Nephron progenitor cell (in vitro differentiated cells): ENCODE results near the gene FARP2.

Source experiments
- DNase-seq: peaks from one replicate; pipeline ENCODE4 v3.0.0; 2021
- H3K27ac Mint-ChIP-seq: 2 replicates; pipeline ENCODE4 v1.8.0; 2021; ENCODE audit warnings: mild to moderate bottlenecking, moderate library complexity, mixed read lengths
- H3K27me3 Mint-ChIP-seq: 2 replicates; pipeline ENCODE4 v1.8.0; 2021; ENCODE audit warnings: mild to moderate bottlenecking, low read depth, mixed read lengths; ENCODE audit not compliant: poor library complexity
- H3K36me3 Mint-ChIP-seq: 2 replicates; pipeline ENCODE4 v1.8.0; 2021; ENCODE audit warnings: low read depth, mixed read lengths
- H3K4me1 Mint-ChIP-seq: 2 replicates; pipeline ENCODE4 v1.8.0; 2021; ENCODE audit warnings: mixed read lengths
- H3K4me3 Mint-ChIP-seq: 2 replicates; pipeline ENCODE4 v1.8.0; 2021; ENCODE audit warnings: mild to moderate bottlenecking, moderate library complexity, mixed read lengths
- H3K9me3 Mint-ChIP-seq: 2 replicates; pipeline ENCODE4 v1.8.0; 2021; ENCODE audit warnings: mild to moderate bottlenecking, moderate library complexity, mixed read lengths
- TF ChIP-seq, protein P1 (sequence below): fragments of 200-600 bp; sonication (generic); IDR thresholded peaks from 2 replicates; pipeline ENCODE4 v1.5.0; 2021; ENCODE audit warnings: antibody characterized with exemption

Gene FARP2

GRCh38 chr2:241506793-241507429 lies 150.8 kb downstream of the FARP2 start:
- Mint-ChIP-seq H3K4me1 (peaks cover 43% of the 10 kb centered on the region), H3K9me3 (no peaks in the 10 kb centered on the region), H3K27ac (peak overlapping the region; percentile 64), H3K27me3 (peaks cover 5% of the 10 kb centered on the region), H3K36me3 (peaks cover 10% of the 10 kb centered on the region), H3K4me3 (peak overlapping the region; percentile 86)
- no peak for DNase-seq
- TF ChIP-seq, protein P1, sequence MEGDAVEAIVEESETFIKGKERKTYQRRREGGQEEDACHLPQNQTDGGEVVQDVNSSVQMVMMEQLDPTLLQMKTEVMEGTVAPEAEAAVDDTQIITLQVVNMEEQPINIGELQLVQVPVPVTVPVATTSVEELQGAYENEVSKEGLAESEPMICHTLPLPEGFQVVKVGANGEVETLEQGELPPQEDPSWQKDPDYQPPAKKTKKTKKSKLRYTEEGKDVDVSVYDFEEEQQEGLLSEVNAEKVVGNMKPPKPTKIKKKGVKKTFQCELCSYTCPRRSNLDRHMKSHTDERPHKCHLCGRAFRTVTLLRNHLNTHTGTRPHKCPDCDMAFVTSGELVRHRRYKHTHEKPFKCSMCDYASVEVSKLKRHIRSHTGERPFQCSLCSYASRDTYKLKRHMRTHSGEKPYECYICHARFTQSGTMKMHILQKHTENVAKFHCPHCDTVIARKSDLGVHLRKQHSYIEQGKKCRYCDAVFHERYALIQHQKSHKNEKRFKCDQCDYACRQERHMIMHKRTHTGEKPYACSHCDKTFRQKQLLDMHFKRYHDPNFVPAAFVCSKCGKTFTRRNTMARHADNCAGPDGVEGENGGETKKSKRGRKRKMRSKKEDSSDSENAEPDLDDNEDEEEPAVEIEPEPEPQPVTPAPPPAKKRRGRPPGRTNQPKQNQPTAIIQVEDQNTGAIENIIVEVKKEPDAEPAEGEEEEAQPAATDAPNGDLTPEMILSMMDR = no peak

- H3K27ac Mint-ChIP-seq = peak overlapping the region; percentile 64
- H3K36me3 Mint-ChIP-seq = peaks cover 7% of the 10 kb centered on the region
- TF ChIP-seq, protein P1 = peak; percentile 16
Observed at GRCh38 chr2:241507430-241508239, 151.6 kb downstream of the FARP2 start.

GRCh38 chr2:241508240-241509154 lies 152.4 kb downstream of the FARP2 start, which contains the start of gene STK25:
STK25 (minus strand) TSS chr2:241508584; CDS start chr2:241508035, 549 bp downstream.
- TF ChIP-seq, protein P1 = no peak
- peaks cover 35% of the 10 kb centered on the region for H3K4me1 Mint-ChIP-seq
- peak within 1 kb of the TSS; percentile 86 for H3K4me3 Mint-ChIP-seq
- H3K27ac Mint-ChIP-seq = no peak within 1 kb of the TSS
- H3K36me3 Mint-ChIP-seq = peaks cover 5% of the 10 kb centered on the region
- peak; percentile 98 for DNase-seq
- no peaks in the 10 kb centered on the region for H3K9me3 Mint-ChIP-seq
- peaks cover 12% of the 10 kb centered on the region for H3K27me3 Mint-ChIP-seq

More at GRCh38 chr2:241507430-241508239, 151.6 kb downstream of the FARP2 start:
- H3K4me3 Mint-ChIP-seq = peak overlapping the region; percentile 86
- H3K27me3 Mint-ChIP-seq = peaks cover 11% of the 10 kb centered on the region
- peak; percentile 75 for DNase-seq
- H3K9me3 Mint-ChIP-seq = no peaks in the 10 kb centered on the region
- H3K4me1 Mint-ChIP-seq = peaks cover 38% of the 10 kb centered on the region

- Mint-ChIP-seq H3K4me3 (peak overlapping the region; percentile 83), H3K27ac (no peak overlapping the region), H3K27me3 (peaks cover 12% of the 10 kb centered on the region), H3K9me3 (no peaks in the 10 kb centered on the region), H3K36me3 (peaks cover 5% of the 10 kb centered on the region), H3K4me1 (peaks cover 35% of the 10 kb centered on the region)
- TF ChIP-seq, protein P1 = no peak
- DNase-seq = no peak
Observed at GRCh38 chr2:241509155-241509784, 153.2 kb downstream of the FARP2 start.

DNA sequence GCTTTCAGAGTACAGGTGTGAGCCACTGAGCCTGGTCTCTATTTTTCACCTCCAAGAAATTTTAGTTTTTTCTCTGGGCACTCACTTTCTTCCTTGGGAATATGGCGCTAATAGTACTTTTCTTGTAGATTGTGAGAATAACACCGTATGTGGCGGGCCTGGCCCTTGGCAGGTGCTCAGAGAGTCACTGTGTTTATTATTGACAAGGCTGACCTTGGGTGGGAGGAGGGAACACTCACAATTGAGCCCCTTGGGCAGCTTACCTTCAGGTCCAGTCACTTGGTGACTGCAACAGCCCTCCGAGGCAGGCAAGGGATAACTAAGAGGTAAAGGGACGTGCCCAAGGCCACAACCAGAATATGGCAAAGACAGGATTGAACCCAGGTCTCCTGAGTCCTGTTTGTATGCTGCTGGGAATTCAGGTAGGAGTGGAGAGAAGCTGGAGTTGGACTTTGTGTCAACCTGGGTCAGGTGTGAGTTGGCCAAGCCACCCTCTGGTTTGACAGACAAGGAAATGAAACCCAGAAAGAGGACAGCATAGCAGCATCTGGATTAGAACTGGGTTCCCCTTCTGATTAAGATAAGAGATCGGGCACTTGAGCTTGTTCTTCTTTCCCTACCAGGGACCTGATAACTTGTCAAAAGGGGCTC lies 155.1 kb downstream of the FARP2 start:
- DNase-seq = no peak
- no peak overlapping the region for H3K27ac Mint-ChIP-seq
- H3K9me3 Mint-ChIP-seq = no peaks in the 10 kb centered on the region
- H3K4me1 Mint-ChIP-seq = peaks cover 20% of the 10 kb centered on the region
- TF ChIP-seq, protein P1 = no peak
- peaks cover 5% of the 10 kb centered on the region for H3K36me3 Mint-ChIP-seq
- peaks cover 15% of the 10 kb centered on the region for H3K27me3 Mint-ChIP-seq
- H3K4me3 Mint-ChIP-seq = no peak overlapping the region
